Body of pancreas (tissue), 4 donors: ENCODE results near the gene PRDM8.

Experiments used
- POLR2A ChIP-seq, 3 donors: fragments of 450-650 bp; IDR thresholded peaks; one replicate each; pipeline ENCODE4 v1.6.1; 2016; ENCODE audit warnings: antibody characterized with exemption in 3 of 3, mild to moderate bottlenecking in 2 of 3
- TF ChIP-seq, protein P1 (sequence below), 7 experiments: fragments of 450-650 bp in 4 of 7; fragments of 200-600 bp in 3 of 7; sonication (generic) in 3 of 7; IDR thresholded peaks; one replicate each; pipeline ENCODE4 v1.5.1; 2016 to 2019; ENCODE audit warnings: antibody characterized with exemption in 7 of 7

DNA sequence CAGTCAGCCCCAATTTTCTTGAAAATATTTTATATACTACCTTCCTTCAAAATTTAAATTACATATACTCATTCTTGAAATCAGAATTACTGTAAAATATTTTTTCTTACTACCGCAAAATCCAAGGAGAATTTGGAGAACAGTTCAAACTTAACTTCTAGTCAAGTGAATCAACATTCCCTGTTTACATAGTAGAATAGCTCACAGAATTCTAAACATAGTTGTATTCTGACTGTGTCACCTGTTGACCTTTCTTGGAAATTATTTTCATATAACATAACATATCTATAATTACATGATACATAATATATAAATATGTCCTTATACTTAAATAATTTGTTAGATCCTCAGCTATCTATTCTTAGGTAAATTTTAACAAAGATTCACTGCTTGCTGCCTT, 38.1 kb downstream of the PRDM8 start:
- TF ChIP-seq POLR2A (IDR thresholded peaks at IDR 0.05): no peak
- TF ChIP-seq, protein P1, sequence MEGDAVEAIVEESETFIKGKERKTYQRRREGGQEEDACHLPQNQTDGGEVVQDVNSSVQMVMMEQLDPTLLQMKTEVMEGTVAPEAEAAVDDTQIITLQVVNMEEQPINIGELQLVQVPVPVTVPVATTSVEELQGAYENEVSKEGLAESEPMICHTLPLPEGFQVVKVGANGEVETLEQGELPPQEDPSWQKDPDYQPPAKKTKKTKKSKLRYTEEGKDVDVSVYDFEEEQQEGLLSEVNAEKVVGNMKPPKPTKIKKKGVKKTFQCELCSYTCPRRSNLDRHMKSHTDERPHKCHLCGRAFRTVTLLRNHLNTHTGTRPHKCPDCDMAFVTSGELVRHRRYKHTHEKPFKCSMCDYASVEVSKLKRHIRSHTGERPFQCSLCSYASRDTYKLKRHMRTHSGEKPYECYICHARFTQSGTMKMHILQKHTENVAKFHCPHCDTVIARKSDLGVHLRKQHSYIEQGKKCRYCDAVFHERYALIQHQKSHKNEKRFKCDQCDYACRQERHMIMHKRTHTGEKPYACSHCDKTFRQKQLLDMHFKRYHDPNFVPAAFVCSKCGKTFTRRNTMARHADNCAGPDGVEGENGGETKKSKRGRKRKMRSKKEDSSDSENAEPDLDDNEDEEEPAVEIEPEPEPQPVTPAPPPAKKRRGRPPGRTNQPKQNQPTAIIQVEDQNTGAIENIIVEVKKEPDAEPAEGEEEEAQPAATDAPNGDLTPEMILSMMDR (IDR thresholded peaks at IDR 0.05): no peak
